ENCODE data around the gene DCAF4L1. TPM values are rescaled to one million over a fixed set of nuclear protein-coding genes. Genes with fewer than 3 reads are reported as not detected.

Gene DCAF4L1
- total RNA-seq, 1 donor, result under 0.01 TPM

DNA sequence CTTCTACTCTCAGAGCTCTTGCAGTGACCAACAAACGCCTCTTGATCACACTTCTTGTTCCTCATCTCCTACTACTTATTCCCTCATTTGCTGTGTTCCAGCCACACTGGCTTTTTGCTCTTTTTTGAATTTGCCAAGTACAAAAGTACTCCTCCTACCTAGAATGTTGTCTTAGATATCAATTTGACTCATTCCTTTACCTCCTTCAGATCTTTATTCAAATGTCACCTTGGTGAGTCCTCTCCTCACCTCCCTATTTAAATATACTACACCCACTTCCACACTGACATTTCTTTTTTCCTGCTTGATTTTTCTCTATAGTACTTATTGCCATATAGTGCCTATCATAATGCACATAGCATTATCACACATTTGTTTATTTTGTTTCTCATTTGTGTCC, 6.2 kb upstream of the DCAF4L1 start:
- Histone ChIP-seq H3K79me2 (ENCODE audit: insufficient read depth, low read length) (no peaks in the 10 kb centered on the region), H3K36me3 (ENCODE audit: insufficient read depth, low read length) (no peaks in the 10 kb centered on the region), H3K4me1 (ENCODE audit: insufficient read depth, low read length) (no peaks in the 10 kb centered on the region), H3K27ac (ENCODE audit: low read depth, low read length) (no peak overlapping the region), H3K9me3 (ENCODE audit: low read depth, low read length) (no peaks in the 10 kb centered on the region), H3K4me2 (ENCODE audit: insufficient read depth, low read length) (no peak overlapping the region), H2AFZ (ENCODE audit: low read length) (no peak overlapping the region), H4K20me1 (ENCODE audit: insufficient read depth, low read length) (no peaks in the 10 kb centered on the region), H3K4me3 (ENCODE audit: insufficient read depth, low read length) (no peak overlapping the region), H3K27me3 (ENCODE audit: insufficient read depth, low read length) (no peaks in the 10 kb centered on the region)
- no peak for TF ChIP-seq CTCF (IDR thresholded peaks at IDR 0.05; ENCODE audit: extremely low read depth, low read depth, low read length)
- no peak for DNase-seq (ENCODE audit: insufficient read length, low spot score, missing footprints)

DNA sequence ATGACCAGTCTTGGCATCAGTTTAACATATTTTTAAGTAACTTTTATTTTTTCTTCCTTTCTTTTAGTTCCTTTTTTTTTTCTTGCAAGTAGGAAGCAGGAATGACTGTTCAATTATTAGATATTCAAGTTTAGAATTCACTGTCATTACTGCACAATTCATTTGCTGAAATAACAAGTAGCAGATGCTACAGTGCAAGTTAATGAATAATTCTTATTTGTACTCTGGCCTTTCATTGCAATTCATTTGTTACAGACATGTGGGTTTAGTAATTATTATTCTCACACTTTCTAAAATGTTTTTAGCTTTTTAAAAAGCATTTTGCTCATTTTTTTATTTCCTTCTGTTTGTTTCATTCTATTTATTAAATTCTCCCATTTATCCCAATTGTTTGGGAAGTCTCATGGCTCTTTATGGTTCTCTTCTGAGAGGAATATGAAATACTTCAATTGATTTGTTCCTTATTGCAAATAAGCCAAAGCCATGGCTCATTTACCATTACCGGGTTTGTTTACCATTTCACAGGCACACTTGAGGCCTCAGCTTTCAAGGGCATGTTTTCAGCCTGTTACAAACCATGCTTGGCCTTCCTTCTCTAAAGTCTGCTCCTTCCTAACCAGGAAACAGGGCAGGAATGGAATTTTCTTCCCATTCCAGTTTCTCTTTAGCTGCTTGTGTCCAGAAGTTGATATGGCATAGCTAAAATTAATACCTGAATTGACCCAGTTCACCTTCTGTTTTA, 4.6 kb upstream of the DCAF4L1 start:
- TF ChIP-seq CTCF (IDR thresholded peaks at IDR 0.05; ENCODE audit: extremely low read depth, low read depth, low read length), result no peak
- H3K4me3 ChIP-seq (ENCODE audit: insufficient read depth, low read length), result no peak overlapping the region
- H3K36me3 ChIP-seq (ENCODE audit: insufficient read depth, low read length), result no peaks in the 10 kb centered on the region
- no peaks in the 10 kb centered on the region for H3K79me2 ChIP-seq (ENCODE audit: insufficient read depth, low read length)
- H3K27me3 ChIP-seq (ENCODE audit: insufficient read depth, low read length), result no peaks in the 10 kb centered on the region
- DNase-seq (ENCODE audit: insufficient read length, low spot score, missing footprints), result no peak
- no peaks in the 10 kb centered on the region for H4K20me1 ChIP-seq (ENCODE audit: insufficient read depth, low read length)
- no peak overlapping the region for H3K4me2 ChIP-seq (ENCODE audit: insufficient read depth, low read length)
- H3K4me1 ChIP-seq (ENCODE audit: insufficient read depth, low read length), result no peaks in the 10 kb centered on the region
- H2AFZ ChIP-seq (ENCODE audit: low read length), result no peak overlapping the region
- no peak overlapping the region for H3K27ac ChIP-seq (ENCODE audit: low read depth, low read length)
- H3K9me3 ChIP-seq (ENCODE audit: low read depth, low read length), result no peaks in the 10 kb centered on the region

DNA sequence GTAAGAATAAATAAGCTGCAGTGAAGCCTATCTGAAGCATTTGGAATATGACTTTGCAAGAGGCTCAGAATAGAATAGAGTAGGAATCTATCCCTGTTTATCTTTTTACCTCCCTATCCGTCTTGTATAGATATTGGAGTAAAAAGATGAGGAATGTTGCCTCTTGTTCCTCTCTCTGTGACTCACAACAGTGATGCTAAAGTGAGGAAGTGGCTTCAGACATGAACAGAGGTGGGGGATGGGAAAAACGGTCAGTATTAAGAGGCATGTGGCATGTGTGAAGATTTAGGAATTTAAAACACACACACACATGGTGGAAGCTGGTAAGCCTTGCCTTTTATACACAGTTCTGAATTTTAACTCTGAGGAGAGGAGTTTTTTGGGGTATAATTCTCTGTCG, 3.8 kb upstream of the DCAF4L1 start:
- no peaks in the 10 kb centered on the region for H3K4me1 ChIP-seq (ENCODE audit: insufficient read depth, low read length)
- peak; percentile 27 for DNase-seq (ENCODE audit: insufficient read length, low spot score, missing footprints)
- no peaks in the 10 kb centered on the region for H3K9me3 ChIP-seq (ENCODE audit: low read depth, low read length)
- peak overlapping the region; percentile 44 for H2AFZ ChIP-seq (ENCODE audit: low read length)
- no peaks in the 10 kb centered on the region for H4K20me1 ChIP-seq (ENCODE audit: insufficient read depth, low read length)
- no peak overlapping the region for H3K27ac ChIP-seq (ENCODE audit: low read depth, low read length)
- H3K4me2 ChIP-seq (ENCODE audit: insufficient read depth, low read length), result no peak overlapping the region
- H3K79me2 ChIP-seq (ENCODE audit: insufficient read depth, low read length), result no peaks in the 10 kb centered on the region
- no peaks in the 10 kb centered on the region for H3K36me3 ChIP-seq (ENCODE audit: insufficient read depth, low read length)
- TF ChIP-seq CTCF (IDR thresholded peaks at IDR 0.05; ENCODE audit: extremely low read depth, low read depth, low read length), result no peak
- no peak overlapping the region for H3K4me3 ChIP-seq (ENCODE audit: insufficient read depth, low read length)
- H3K27me3 ChIP-seq (ENCODE audit: insufficient read depth, low read length), result no peaks in the 10 kb centered on the region

DNA sequence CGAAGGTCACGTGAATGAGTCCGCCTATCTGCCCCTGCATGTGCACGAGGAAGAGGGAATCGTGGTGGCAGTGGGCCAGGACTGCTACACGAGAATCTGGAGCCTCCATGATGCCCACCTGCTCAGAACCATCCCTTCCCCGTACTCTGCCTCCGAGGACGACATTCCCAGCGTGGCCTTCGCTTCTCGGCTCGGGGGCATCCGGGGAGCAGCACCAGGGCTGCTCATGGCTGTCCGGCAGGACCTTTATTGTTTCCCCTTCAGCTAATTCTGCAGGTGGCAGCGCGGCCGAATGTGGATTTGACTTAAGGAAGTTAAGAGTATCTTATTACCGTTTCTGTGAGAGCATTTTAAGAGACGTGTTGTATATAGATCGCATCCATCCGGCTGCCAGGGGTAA, 1.2 kb downstream of the DCAF4L1 start:
- no peak for DNase-seq (ENCODE audit: insufficient read length, low spot score, missing footprints)
- Histone ChIP-seq H3K36me3 (ENCODE audit: insufficient read depth, low read length) (no peaks in the 10 kb centered on the region), H3K79me2 (ENCODE audit: insufficient read depth, low read length) (no peaks in the 10 kb centered on the region), H3K9me3 (ENCODE audit: low read depth, low read length) (no peaks in the 10 kb centered on the region), H3K27ac (ENCODE audit: low read depth, low read length) (no peak overlapping the region), H3K4me2 (ENCODE audit: insufficient read depth, low read length) (no peak overlapping the region), H2AFZ (ENCODE audit: low read length) (no peak overlapping the region), H3K4me3 (ENCODE audit: insufficient read depth, low read length) (no peak overlapping the region), H3K27me3 (ENCODE audit: insufficient read depth, low read length) (no peaks in the 10 kb centered on the region), H3K4me1 (ENCODE audit: insufficient read depth, low read length) (no peaks in the 10 kb centered on the region), H4K20me1 (ENCODE audit: insufficient read depth, low read length) (no peaks in the 10 kb centered on the region)
- no peak for TF ChIP-seq CTCF (IDR thresholded peaks at IDR 0.05; ENCODE audit: extremely low read depth, low read depth, low read length)

Measured in osteoblast (primary cell).